GM06990 (cell line): ENCODE measurements around the gene EPYC.

Source experiments
- DNase-seq: peaks from one replicate; pipeline ENCODE4 v3.0.0-alpha.2; 2011; ENCODE audit not compliant: insufficient read length; ENCODE audit errors: extremely low read depth
- H3K27me3 ChIP-seq: replicated peaks from 2 replicates; pipeline ENCODE4 v1.6.0; 2011; ENCODE audit warnings: low read length; ENCODE audit not compliant: control insufficient read depth, insufficient read depth
- H3K36me3 ChIP-seq: 2 replicates; pipeline ENCODE4 v1.5.1; 2011; ENCODE audit warnings: low read length; ENCODE audit not compliant: control insufficient read depth, insufficient read depth
- H3K4me3 ChIP-seq: replicated peaks from 2 replicates; pipeline ENCODE4 v1.5.1; 2011; ENCODE audit warnings: low read depth, mild to moderate bottlenecking, control low read depth, low read length
- CTCF ChIP-seq: IDR thresholded peaks from 2 replicates; pipeline ENCODE4 v1.5.1; 2011; ENCODE audit warnings: low read length, control low read depth, mild to moderate bottlenecking, inconsistent platforms; ENCODE audit not compliant: insufficient read depth, poor library complexity, severe bottlenecking

EPYC gene

GRCh38 chr12:91001306-91001705, 3.5 kb downstream of the EPYC start:
- no peaks in the 10 kb centered on the region for H3K36me3 ChIP-seq
- TF ChIP-seq CTCF, result no peak
- no peak for DNase-seq

GRCh38 chr12:90999966-91000365, 4.8 kb downstream of the EPYC start:
- TF ChIP-seq CTCF, result no peak
- no peak for DNase-seq
- Histone ChIP-seq H3K36me3 (no peaks in the 10 kb centered on the region), H3K4me3 (no peak overlapping the region), H3K27me3 (no peaks in the 10 kb centered on the region)

More at GRCh38 chr12:91001306-91001705, 3.5 kb downstream of the EPYC start:
- Histone ChIP-seq H3K4me3 (no peak overlapping the region), H3K27me3 (no peaks in the 10 kb centered on the region)

GRCh38 chr12:90999527-90999926, 5.2 kb downstream of the EPYC start:
- no peaks in the 10 kb centered on the region for H3K27me3 ChIP-seq
- H3K4me3 ChIP-seq, result no peak overlapping the region
- no peak for TF ChIP-seq CTCF
- DNase-seq, result no peak
- H3K36me3 ChIP-seq, result no peaks in the 10 kb centered on the region

GRCh38 chr12:90995010-90995409, 9.8 kb downstream of the EPYC start:
- DNase-seq, result no peak
- Histone ChIP-seq H3K36me3 (no peaks in the 10 kb centered on the region), H3K27me3 (no peaks in the 10 kb centered on the region), H3K4me3 (no peak overlapping the region)
- TF ChIP-seq CTCF, result no peak

GRCh38 chr12:90991952-90992465, 12.8 kb downstream of the EPYC start:
- Histone ChIP-seq H3K36me3 (no peaks in the 10 kb centered on the region), H3K27me3 (no peaks in the 10 kb centered on the region), H3K4me3 (no peak overlapping the region)
- no peak for DNase-seq
- TF ChIP-seq CTCF, result no peak

GRCh38 chr12:90990611-90991010, 14.2 kb downstream of the EPYC start:
- TF ChIP-seq CTCF, result no peak
- Histone ChIP-seq H3K36me3 (no peaks in the 10 kb centered on the region), H3K4me3 (no peak overlapping the region), H3K27me3 (no peaks in the 10 kb centered on the region)
- no peak for DNase-seq
